HG03095 (cell line): ENCODE measurements around the gene GPR50.

Experiments used
- ATAC-seq: cut with Tn5 transposase; IDR thresholded peaks from one replicate; pipeline ENCODE4 v1.9.1; 2021; ENCODE audit warnings: moderate library complexity; ENCODE audit not compliant: unreplicated experiment

The GPR50 gene

GRCh38 chrX:151176231-151176750 lies at the start of gene GPR50:
TSS of gene GPR50 (plus strand) at chrX:151176584. CDS start at chrX:151176722, 138 bp downstream.
- no peak for ATAC-seq

- ATAC-seq: no peak
These were observed 43.9 kb upstream of the GPR50 start for GRCh38 chrX:151132531-151132930.

GRCh38 chrX:151151665-151152267 lies 24.6 kb upstream of the GPR50 start:
- ATAC-seq: no peak

GRCh38 chrX:151153086-151153485 lies 23.3 kb upstream of the GPR50 start:
- ATAC-seq: no peak

- no peak for ATAC-seq
These were observed 22.7 kb upstream of the GPR50 start for GRCh38 chrX:151153667-151154066.

GRCh38 chrX:151155234-151155633 lies 21.1 kb upstream of the GPR50 start:
- ATAC-seq: no peak

- ATAC-seq: no peak
These were observed 14.7 kb upstream of the GPR50 start for GRCh38 chrX:151161690-151162089.

- ATAC-seq: no peak
These were observed 8.5 kb upstream of the GPR50 start for GRCh38 chrX:151167791-151168345.

GRCh38 chrX:151169783-151170182 lies 6.6 kb upstream of the GPR50 start:
- ATAC-seq: no peak

- ATAC-seq: no peak
These were observed 1.7 kb upstream of the GPR50 start for GRCh38 chrX:151174581-151175282.

GRCh38 chrX:151175283-151176062 lies 911 bp upstream of the GPR50 start:
- ATAC-seq: no peak

- ATAC-seq: no peak
These were observed 1.0 kb downstream of the GPR50 start for GRCh38 chrX:151177141-151178027.

GRCh38 chrX:151178746-151179145 lies 2.4 kb downstream of the GPR50 start:
- no peak for ATAC-seq

- no peak for ATAC-seq
These were observed 4.0 kb downstream of the GPR50 start for GRCh38 chrX:151180400-151180799.

- ATAC-seq: no peak
These were observed 4.7 kb downstream of the GPR50 start for GRCh38 chrX:151181088-151181487.

GRCh38 chrX:151183233-151183753 lies 6.9 kb downstream of the GPR50 start:
- no peak for ATAC-seq

GRCh38 chrX:151183912-151184565 lies 7.7 kb downstream of the GPR50 start:
- ATAC-seq: no peak

GRCh38 chrX:151184705-151185104 lies 8.3 kb downstream of the GPR50 start:
- no peak for ATAC-seq

- no peak for ATAC-seq
These were observed 30.5 kb downstream of the GPR50 start for GRCh38 chrX:151206871-151207270.

GRCh38 chrX:151225843-151226242 lies 49.5 kb downstream of the GPR50 start:
- no peak for ATAC-seq
